ENCODE measurements around the gene PTP4A2. TPM values are rescaled to one million over a fixed set of nuclear protein-coding genes. Genes with fewer than 3 reads are reported as not detected.
A peak's percentile ranks its signal among the peaks of the same experiment; 100 is the strongest.

Gene PTP4A2
- total RNA-seq, 4 donors from 2014 or later = 294 to 522 (median 353) TPM

DNA sequence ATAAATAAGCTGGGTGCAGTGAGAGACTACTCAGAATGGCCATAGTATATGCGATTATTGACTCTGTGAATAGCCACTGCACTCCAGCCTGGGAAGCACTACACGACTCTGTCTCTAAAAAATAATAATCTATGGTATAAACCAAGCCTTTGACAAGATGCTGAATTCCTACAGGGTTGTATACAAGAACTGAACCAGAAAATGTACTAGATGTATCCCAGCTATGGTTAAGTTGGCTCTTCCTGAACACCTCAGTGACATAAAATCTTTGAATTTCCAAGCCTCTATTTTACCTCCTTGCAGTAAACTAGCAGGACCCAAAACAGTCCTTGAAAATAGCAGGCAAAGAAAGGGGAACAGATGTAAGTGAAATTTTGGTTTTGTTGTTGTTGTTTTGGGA is 32.5 kb downstream of the PTP4A2 start:
- no peaks in the 10 kb centered on the region for H3K27me3 ChIP-seq
- no peak overlapping the region for H3K27ac ChIP-seq
- no peak for ATAC-seq
- TF ChIP-seq, protein P1, sequence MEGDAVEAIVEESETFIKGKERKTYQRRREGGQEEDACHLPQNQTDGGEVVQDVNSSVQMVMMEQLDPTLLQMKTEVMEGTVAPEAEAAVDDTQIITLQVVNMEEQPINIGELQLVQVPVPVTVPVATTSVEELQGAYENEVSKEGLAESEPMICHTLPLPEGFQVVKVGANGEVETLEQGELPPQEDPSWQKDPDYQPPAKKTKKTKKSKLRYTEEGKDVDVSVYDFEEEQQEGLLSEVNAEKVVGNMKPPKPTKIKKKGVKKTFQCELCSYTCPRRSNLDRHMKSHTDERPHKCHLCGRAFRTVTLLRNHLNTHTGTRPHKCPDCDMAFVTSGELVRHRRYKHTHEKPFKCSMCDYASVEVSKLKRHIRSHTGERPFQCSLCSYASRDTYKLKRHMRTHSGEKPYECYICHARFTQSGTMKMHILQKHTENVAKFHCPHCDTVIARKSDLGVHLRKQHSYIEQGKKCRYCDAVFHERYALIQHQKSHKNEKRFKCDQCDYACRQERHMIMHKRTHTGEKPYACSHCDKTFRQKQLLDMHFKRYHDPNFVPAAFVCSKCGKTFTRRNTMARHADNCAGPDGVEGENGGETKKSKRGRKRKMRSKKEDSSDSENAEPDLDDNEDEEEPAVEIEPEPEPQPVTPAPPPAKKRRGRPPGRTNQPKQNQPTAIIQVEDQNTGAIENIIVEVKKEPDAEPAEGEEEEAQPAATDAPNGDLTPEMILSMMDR (IDR thresholded peaks at IDR 0.05 in 4 of 5, conservative IDR thresholded peaks at IDR 0.05 in 1 of 5) = no peak
- no peak for TF ChIP-seq POLR2A (IDR thresholded peaks at IDR 0.05)
- no peaks in the 10 kb centered on the region for H3K9me3 ChIP-seq
- H3K36me3 ChIP-seq = peaks cover 0 to 49% of the 10 kb centered on the region in 2 donors
- no peaks in the 10 kb centered on the region for H3K4me1 ChIP-seq
- in situ Hi-C loops (cut with MboI; ENCODE audit: low sequenced_read_pairs in 4 of 4) = no loop called here
- intact Hi-C loops (cut with DNase I; ENCODE audit: low total_unique reads) = loop anchor here (10.0 kb wide), 1 partner anchor 91 kb away; the partner anchor contains the start of gene SPOCD1
- no peak for DNase-seq
- H3K4me3 ChIP-seq = no peak overlapping the region

GRCh38 chr1:31905093-31905509 is 33.1 kb downstream of the PTP4A2 start:
- Histone ChIP-seq H3K9me3 (no peaks in the 10 kb centered on the region), H3K36me3 (peaks cover 0 to 43% of the 10 kb centered on the region in 2 donors), H3K27me3 (no peaks in the 10 kb centered on the region), H3K4me3 (no peak overlapping the region), H3K4me1 (no peaks in the 10 kb centered on the region), H3K27ac (peak overlapping the region in 1 of 4 donors; percentile 12)
- intact Hi-C loops (cut with DNase I; ENCODE audit: low total_unique reads) = loop anchor here (10.0 kb wide), 1 partner anchor 90 kb away; the partner anchor contains the start of gene SPOCD1
- DNase-seq (no peak), ATAC-seq (no peak)
- in situ Hi-C loops (cut with MboI; ENCODE audit: low sequenced_read_pairs in 4 of 4) = no loop called here
- TF ChIP-seq POLR2A (IDR thresholded peaks at IDR 0.05) = no peak
- TF ChIP-seq, protein P1 (IDR thresholded peaks at IDR 0.05 in 4 of 5, conservative IDR thresholded peaks at IDR 0.05 in 1 of 5) = no peak

GRCh38 chr1:31904339-31905092 is 33.7 kb downstream of the PTP4A2 start:
- Histone ChIP-seq H3K4me3 (no peak overlapping the region), H3K27ac (peak overlapping the region in 2 of 4 donors; percentile 31 to 32), H3K27me3 (no peaks in the 10 kb centered on the region), H3K4me1 (no peaks in the 10 kb centered on the region), H3K36me3 (peaks cover 0 to 37% of the 10 kb centered on the region in 2 donors), H3K9me3 (no peaks in the 10 kb centered on the region)
- TF ChIP-seq, protein P1 (IDR thresholded peaks at IDR 0.05 in 4 of 5, conservative IDR thresholded peaks at IDR 0.05 in 1 of 5) = no peak
- TF ChIP-seq POLR2A (IDR thresholded peaks at IDR 0.05) = no peak
- ATAC-seq (peak; percentile 46 to 66), DNase-seq (peak in 1 of 2 donors; percentile 63)
- intact Hi-C loops (cut with DNase I; ENCODE audit: low total_unique reads) (loop anchor here (10.0 kb wide), 1 partner anchor 90 kb away; the partner anchor contains the start of gene SPOCD1), in situ Hi-C loops (cut with MboI; ENCODE audit: low sequenced_read_pairs in 4 of 4) (no loop called here)

GRCh38 chr1:31902510-31902860 is 35.7 kb downstream of the PTP4A2 start:
- in situ Hi-C loops (cut with MboI; ENCODE audit: low sequenced_read_pairs in 4 of 4) = no loop called here
- no peaks in the 10 kb centered on the region for H3K4me1 ChIP-seq
- intact Hi-C loops (cut with DNase I; ENCODE audit: low total_unique reads) = loop anchor here (10.0 kb wide), 1 partner anchor 88 kb away; the partner anchor contains the start of gene SPOCD1
- no peak for DNase-seq
- H3K27ac ChIP-seq = no peak overlapping the region
- H3K4me3 ChIP-seq = no peak overlapping the region
- H3K9me3 ChIP-seq = no peaks in the 10 kb centered on the region
- no peak for ATAC-seq
- peaks cover 0 to 19% of the 10 kb centered on the region in 2 donors for H3K36me3 ChIP-seq
- TF ChIP-seq, protein P1 (IDR thresholded peaks at IDR 0.05 in 4 of 5, conservative IDR thresholded peaks at IDR 0.05 in 1 of 5) = no peak
- TF ChIP-seq POLR2A (IDR thresholded peaks at IDR 0.05) = no peak
- no peaks in the 10 kb centered on the region for H3K27me3 ChIP-seq
